Measurements from ENCODE around the gene L3MBTL3. TPM values are rescaled to one million over a fixed set of nuclear protein-coding genes. Genes with fewer than 3 reads are reported as not detected.

Gene L3MBTL3
- total RNA-seq, 1 donor from 2014 or later = 22.8 TPM

- peak overlapping the region; percentile 97 for H3K4me3 Mint-ChIP-seq (ENCODE audit: unreplicated experiment)
- no peaks in the 10 kb centered on the region for H3K4me1 Mint-ChIP-seq (ENCODE audit: low read depth, unreplicated experiment)
- DNase-seq = peak; percentile 32
- peaks cover 7% of the 10 kb centered on the region for H3K27me3 Mint-ChIP-seq (ENCODE audit: unreplicated experiment)
- no peaks in the 10 kb centered on the region for H3K36me3 Mint-ChIP-seq (ENCODE audit: unreplicated experiment)
- peaks cover 7% of the 10 kb centered on the region for H3K9me3 Mint-ChIP-seq (ENCODE audit: unreplicated experiment)
- no peak for TF ChIP-seq CTCF (IDR thresholded peaks at IDR 0.05; ENCODE audit: partially characterized antibody, unreplicated experiment)
- H3K27ac Mint-ChIP-seq (ENCODE audit: unreplicated experiment) = peak overlapping the region; percentile 93
Measured at GRCh38 chr6:130018744-130019325, 454 bp downstream of the L3MBTL3 start.

GRCh38 chr6:130019326-130020072 is 1.1 kb downstream of the L3MBTL3 start:
- no peak overlapping the region for H3K27ac Mint-ChIP-seq (ENCODE audit: unreplicated experiment)
- no peaks in the 10 kb centered on the region for H3K4me1 Mint-ChIP-seq (ENCODE audit: low read depth, unreplicated experiment)
- peak; percentile 50 for DNase-seq
- H3K27me3 Mint-ChIP-seq (ENCODE audit: unreplicated experiment) = peaks cover 7% of the 10 kb centered on the region
- peak overlapping the region; percentile 84 for H3K4me3 Mint-ChIP-seq (ENCODE audit: unreplicated experiment)
- no peaks in the 10 kb centered on the region for H3K36me3 Mint-ChIP-seq (ENCODE audit: unreplicated experiment)
- TF ChIP-seq CTCF (IDR thresholded peaks at IDR 0.05; ENCODE audit: partially characterized antibody, unreplicated experiment) = no peak
- peaks cover 7% of the 10 kb centered on the region for H3K9me3 Mint-ChIP-seq (ENCODE audit: unreplicated experiment)

GRCh38 chr6:130020073-130020906 is 1.9 kb downstream of the L3MBTL3 start:
- Mint-ChIP-seq H3K27ac (ENCODE audit: unreplicated experiment) (no peak overlapping the region), H3K4me3 (ENCODE audit: unreplicated experiment) (peak overlapping the region; percentile 86), H3K4me1 (ENCODE audit: low read depth, unreplicated experiment) (no peaks in the 10 kb centered on the region), H3K27me3 (ENCODE audit: unreplicated experiment) (peaks cover 7% of the 10 kb centered on the region), H3K36me3 (ENCODE audit: unreplicated experiment) (no peaks in the 10 kb centered on the region), H3K9me3 (ENCODE audit: unreplicated experiment) (peaks cover 7% of the 10 kb centered on the region)
- DNase-seq = peak; percentile 28
- no peak for TF ChIP-seq CTCF (IDR thresholded peaks at IDR 0.05; ENCODE audit: partially characterized antibody, unreplicated experiment)

GRCh38 chr6:130020907-130021629 is 2.7 kb downstream of the L3MBTL3 start:
- DNase-seq = peak; percentile 61
- Mint-ChIP-seq H3K36me3 (ENCODE audit: unreplicated experiment) (no peaks in the 10 kb centered on the region), H3K4me3 (ENCODE audit: unreplicated experiment) (peak overlapping the region; percentile 86), H3K4me1 (ENCODE audit: low read depth, unreplicated experiment) (no peaks in the 10 kb centered on the region), H3K27me3 (ENCODE audit: unreplicated experiment) (peaks cover 7% of the 10 kb centered on the region), H3K9me3 (ENCODE audit: unreplicated experiment) (peaks cover 7% of the 10 kb centered on the region), H3K27ac (ENCODE audit: unreplicated experiment) (no peak overlapping the region)
- peak; percentile 76 for TF ChIP-seq CTCF (IDR thresholded peaks at IDR 0.05; ENCODE audit: partially characterized antibody, unreplicated experiment)

All from glutamatergic neuron (in vitro differentiated cells).